NCI-H1092 treated with DMSO at 0.1 percent for 48 hours (cell line): ENCODE results near the gene FGD5.
"Not testable (repeated sequence)": the region's sequence is repeated elsewhere in the genome, so short reads cannot be mapped to it uniquely, and the experiment has no call there.

Experiments
- DNase-seq: peaks from one replicate; lab custom pipeline; 2025; lab: John Stamatoyannopoulos, UW

The FGD5 gene

GRCh38 chr3:14876921-14877333 is 58.2 kb downstream of the FGD5 start:
- no peak for DNase-seq

- DNase-seq: no peak
Measured at GRCh38 chr3:14877469-14877868, 58.7 kb downstream of the FGD5 start.

- DNase-seq: no peak
Measured at GRCh38 chr3:14879211-14879874, 60.6 kb downstream of the FGD5 start.

GRCh38 chr3:14880447-14881106 is 61.8 kb downstream of the FGD5 start:
- DNase-seq: no peak

- DNase-seq: no peak
Measured at GRCh38 chr3:14883226-14883625, 64.5 kb downstream of the FGD5 start.

GRCh38 chr3:14884665-14885064 is 65.9 kb downstream of the FGD5 start:
- no peak for DNase-seq

GRCh38 chr3:14885307-14885706 is 66.5 kb downstream of the FGD5 start:
- DNase-seq: no peak

GRCh38 chr3:14886101-14886500 is 67.3 kb downstream of the FGD5 start:
- DNase-seq: no peak

- DNase-seq: no peak
Measured at GRCh38 chr3:14889205-14889604, 70.4 kb downstream of the FGD5 start.

- DNase-seq: no peak
Measured at GRCh38 chr3:14889943-14890342, 71.2 kb downstream of the FGD5 start.

GRCh38 chr3:14890476-14890875 is 71.7 kb downstream of the FGD5 start:
- DNase-seq: no peak

GRCh38 chr3:14891135-14892132 is 72.7 kb downstream of the FGD5 start:
- no peak for DNase-seq

- no peak for DNase-seq
Measured at GRCh38 chr3:14892226-14892625, 73.5 kb downstream of the FGD5 start.

GRCh38 chr3:14894085-14894484 is 75.3 kb downstream of the FGD5 start:
- no peak for DNase-seq

- DNase-seq: no peak
Measured at GRCh38 chr3:14897266-14897665, 78.5 kb downstream of the FGD5 start.

GRCh38 chr3:14898929-14899328 is 80.2 kb downstream of the FGD5 start:
- no peak for DNase-seq

- no peak for DNase-seq
Measured at GRCh38 chr3:14899993-14900618, 81.3 kb downstream of the FGD5 start.

GRCh38 chr3:14900881-14901873 is 82.4 kb downstream of the FGD5 start:
- DNase-seq: no peak

- DNase-seq: no peak
Measured at GRCh38 chr3:14902719-14903118, 84.0 kb downstream of the FGD5 start.

- not testable (repeated sequence) for DNase-seq
Measured at GRCh38 chr3:14903501-14903900, 84.7 kb downstream of the FGD5 start.
